HG03432 (cell line): ENCODE results near the gene SLIT3.

Source experiments
- ATAC-seq: cut with Tn5 transposase; IDR thresholded peaks from one replicate; pipeline ENCODE4 v1.9.1; 2021; ENCODE audit warnings: mild to moderate bottlenecking, moderate library complexity; ENCODE audit not compliant: unreplicated experiment

Gene SLIT3

GRCh38 chr5:168879331-168879730, 421.6 kb downstream of the SLIT3 start:
- no peak for ATAC-seq

- no peak for ATAC-seq
Measured at GRCh38 chr5:168878135-168878745, 422.7 kb downstream of the SLIT3 start.

GRCh38 chr5:168877132-168877892, 423.6 kb downstream of the SLIT3 start:
- no peak for ATAC-seq

GRCh38 chr5:168876419-168876818, 424.5 kb downstream of the SLIT3 start:
- ATAC-seq = no peak

GRCh38 chr5:168875832-168876231, 425.1 kb downstream of the SLIT3 start:
- no peak for ATAC-seq

GRCh38 chr5:168874713-168875380, 426.1 kb downstream of the SLIT3 start:
- no peak for ATAC-seq

- ATAC-seq = no peak
Measured at GRCh38 chr5:168872246-168872645, 428.7 kb downstream of the SLIT3 start.

- no peak for ATAC-seq
Measured at GRCh38 chr5:168870910-168871309, 430.0 kb downstream of the SLIT3 start.

GRCh38 chr5:168869615-168870227, 431.2 kb downstream of the SLIT3 start:
- no peak for ATAC-seq

GRCh38 chr5:168867241-168867640, 433.7 kb downstream of the SLIT3 start:
- ATAC-seq = no peak

GRCh38 chr5:168865968-168866367, 435.0 kb downstream of the SLIT3 start:
- no peak for ATAC-seq

GRCh38 chr5:168863021-168863420, 437.9 kb downstream of the SLIT3 start:
- no peak for ATAC-seq

- ATAC-seq = no peak
Measured at GRCh38 chr5:168860503-168860902, 440.4 kb downstream of the SLIT3 start.

- ATAC-seq = no peak
Measured at GRCh38 chr5:168860081-168860480, 440.9 kb downstream of the SLIT3 start.

GRCh38 chr5:168859471-168859870, 441.5 kb downstream of the SLIT3 start:
- no peak for ATAC-seq

- no peak for ATAC-seq
Measured at GRCh38 chr5:168858994-168859393, 441.9 kb downstream of the SLIT3 start.

- no peak for ATAC-seq
Measured at GRCh38 chr5:168858371-168858770, 442.6 kb downstream of the SLIT3 start.

GRCh38 chr5:168853972-168854371, 447.0 kb downstream of the SLIT3 start:
- ATAC-seq = no peak

- peak; percentile 22 for ATAC-seq
Measured at GRCh38 chr5:168852329-168852728, 448.6 kb downstream of the SLIT3 start.

GRCh38 chr5:168851902-168852321, 449.0 kb downstream of the SLIT3 start:
- peak; percentile 89 for ATAC-seq

- no peak for ATAC-seq
Measured at GRCh38 chr5:168850683-168851082, 450.3 kb downstream of the SLIT3 start.

GRCh38 chr5:168848569-168848968, 452.4 kb downstream of the SLIT3 start:
- no peak for ATAC-seq
